B cell (primary cell): ENCODE measurements around the gene RAB6A.

Experiments used
- EZH2 ChIP-seq: IDR thresholded peaks from 2 replicates; pipeline ENCODE4 v1.6.1; 2012; ENCODE audit warnings: borderline replicate concordance, low read depth, mild to moderate bottlenecking, moderate library complexity, low read length; ENCODE audit not compliant: insufficient read depth, poor library complexity, severe bottlenecking
- TF ChIP-seq, protein P1 (sequence below): fragments of 200-600 bp; IDR thresholded peaks from one replicate; pipeline ENCODE4 v1.8.0; 2022; ENCODE audit warnings: antibody characterized with exemption, mild to moderate bottlenecking

DNA sequence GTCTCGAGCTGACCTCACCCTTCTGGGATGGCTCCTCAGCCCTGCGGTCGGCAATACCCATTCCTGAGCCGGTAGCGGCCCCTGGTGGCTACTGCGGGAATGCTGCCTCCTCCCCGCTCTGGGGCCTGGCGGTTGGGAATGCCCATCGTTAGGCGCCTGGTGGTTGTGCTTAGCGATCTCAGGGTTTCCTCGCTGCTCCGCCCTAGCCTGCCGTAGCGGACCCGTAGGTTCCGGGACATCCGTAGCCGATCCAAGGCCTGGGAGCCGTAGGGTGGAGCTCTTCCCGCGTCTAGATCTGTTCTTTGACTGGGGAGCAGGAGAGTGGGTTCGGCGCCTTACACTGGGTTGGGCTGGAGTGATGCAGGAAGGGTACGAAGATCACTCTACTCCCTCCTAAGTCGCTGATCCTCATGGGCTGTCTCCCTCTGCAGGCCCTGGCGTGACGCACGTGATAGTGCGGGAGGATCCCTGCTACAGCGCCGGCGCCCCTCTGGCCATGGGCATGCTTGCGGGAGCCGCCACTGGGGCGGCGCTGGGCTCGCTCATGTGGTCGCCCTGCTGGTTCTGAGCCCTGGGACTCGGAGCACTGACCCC, 99.7 kb downstream of the RAB6A start:
- TF ChIP-seq, protein P1, sequence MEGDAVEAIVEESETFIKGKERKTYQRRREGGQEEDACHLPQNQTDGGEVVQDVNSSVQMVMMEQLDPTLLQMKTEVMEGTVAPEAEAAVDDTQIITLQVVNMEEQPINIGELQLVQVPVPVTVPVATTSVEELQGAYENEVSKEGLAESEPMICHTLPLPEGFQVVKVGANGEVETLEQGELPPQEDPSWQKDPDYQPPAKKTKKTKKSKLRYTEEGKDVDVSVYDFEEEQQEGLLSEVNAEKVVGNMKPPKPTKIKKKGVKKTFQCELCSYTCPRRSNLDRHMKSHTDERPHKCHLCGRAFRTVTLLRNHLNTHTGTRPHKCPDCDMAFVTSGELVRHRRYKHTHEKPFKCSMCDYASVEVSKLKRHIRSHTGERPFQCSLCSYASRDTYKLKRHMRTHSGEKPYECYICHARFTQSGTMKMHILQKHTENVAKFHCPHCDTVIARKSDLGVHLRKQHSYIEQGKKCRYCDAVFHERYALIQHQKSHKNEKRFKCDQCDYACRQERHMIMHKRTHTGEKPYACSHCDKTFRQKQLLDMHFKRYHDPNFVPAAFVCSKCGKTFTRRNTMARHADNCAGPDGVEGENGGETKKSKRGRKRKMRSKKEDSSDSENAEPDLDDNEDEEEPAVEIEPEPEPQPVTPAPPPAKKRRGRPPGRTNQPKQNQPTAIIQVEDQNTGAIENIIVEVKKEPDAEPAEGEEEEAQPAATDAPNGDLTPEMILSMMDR, result peak; percentile 99
- no peak for TF ChIP-seq EZH2
